ENCODE data around the gene EFCAB6. TPM values are rescaled to one million over a fixed set of nuclear protein-coding genes. Genes with fewer than 3 reads are reported as not detected.

Gene EFCAB6
- total and polyA plus RNA-seq, 12 donors, result 1.6 to 4.8 (median 2.9) TPM

DNA sequence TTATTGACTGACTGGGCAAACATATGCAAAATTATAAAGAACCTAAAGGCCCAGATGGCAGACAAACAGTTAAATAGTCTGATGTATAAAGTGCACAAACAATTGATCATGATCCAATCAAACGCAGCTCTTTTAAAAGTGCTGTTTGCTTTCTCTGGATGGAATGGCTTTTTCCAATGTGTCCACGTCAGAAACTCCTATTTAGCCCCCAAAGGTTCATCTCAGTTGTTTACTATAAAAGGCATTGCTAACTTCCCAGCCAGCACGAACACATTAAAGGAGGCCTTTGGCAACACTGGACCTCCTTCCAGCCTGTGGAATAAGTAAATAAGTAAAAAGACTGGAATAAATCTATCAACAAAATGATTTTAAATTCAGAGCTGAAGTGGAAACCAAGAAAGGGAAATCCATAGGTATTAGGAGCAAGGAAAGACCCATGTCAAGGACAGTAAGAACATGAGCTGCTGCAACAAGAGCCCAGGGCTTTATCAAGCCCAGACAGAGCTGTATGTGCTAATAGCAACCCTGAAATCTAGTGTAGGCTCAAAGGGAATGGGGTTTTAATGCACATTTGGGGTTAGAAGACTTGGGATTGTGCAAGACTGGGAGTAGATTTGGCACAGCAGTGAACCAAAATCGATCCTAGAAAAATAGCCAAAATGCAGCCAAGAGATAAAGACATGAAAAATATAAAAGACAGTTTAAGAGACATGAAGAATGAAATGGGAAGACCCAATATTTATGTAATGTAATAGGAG lies 105.4 kb downstream of the EFCAB6 start:
- Histone ChIP-seq H3K9me3 (replicated peaks in 1 of 3) (peaks cover 0 to 7% (median 0%) of the 10 kb centered on the region in 3 donors), H3K4me3 (no peak overlapping the region), H3K36me3 (replicated peaks in 1 of 2) (no peaks in the 10 kb centered on the region), H3K4me1 (replicated peaks in 1 of 2) (no peaks in the 10 kb centered on the region), H3K27me3 (no peaks in the 10 kb centered on the region), H3K27ac (no peak overlapping the region)
- DNase-seq, result no peak
- TF ChIP-seq, protein P1, sequence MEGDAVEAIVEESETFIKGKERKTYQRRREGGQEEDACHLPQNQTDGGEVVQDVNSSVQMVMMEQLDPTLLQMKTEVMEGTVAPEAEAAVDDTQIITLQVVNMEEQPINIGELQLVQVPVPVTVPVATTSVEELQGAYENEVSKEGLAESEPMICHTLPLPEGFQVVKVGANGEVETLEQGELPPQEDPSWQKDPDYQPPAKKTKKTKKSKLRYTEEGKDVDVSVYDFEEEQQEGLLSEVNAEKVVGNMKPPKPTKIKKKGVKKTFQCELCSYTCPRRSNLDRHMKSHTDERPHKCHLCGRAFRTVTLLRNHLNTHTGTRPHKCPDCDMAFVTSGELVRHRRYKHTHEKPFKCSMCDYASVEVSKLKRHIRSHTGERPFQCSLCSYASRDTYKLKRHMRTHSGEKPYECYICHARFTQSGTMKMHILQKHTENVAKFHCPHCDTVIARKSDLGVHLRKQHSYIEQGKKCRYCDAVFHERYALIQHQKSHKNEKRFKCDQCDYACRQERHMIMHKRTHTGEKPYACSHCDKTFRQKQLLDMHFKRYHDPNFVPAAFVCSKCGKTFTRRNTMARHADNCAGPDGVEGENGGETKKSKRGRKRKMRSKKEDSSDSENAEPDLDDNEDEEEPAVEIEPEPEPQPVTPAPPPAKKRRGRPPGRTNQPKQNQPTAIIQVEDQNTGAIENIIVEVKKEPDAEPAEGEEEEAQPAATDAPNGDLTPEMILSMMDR (IDR thresholded peaks at IDR 0.05), result no peak
- no peak for TF ChIP-seq POLR2A (IDR thresholded peaks at IDR 0.05)
- WGBS, 4 donors, result 73 to 83% (median 80%) methylated on average over 4 of the region's 4 CpGs
- intact Hi-C loops (cut with DNase I), result no loop called here

DNA sequence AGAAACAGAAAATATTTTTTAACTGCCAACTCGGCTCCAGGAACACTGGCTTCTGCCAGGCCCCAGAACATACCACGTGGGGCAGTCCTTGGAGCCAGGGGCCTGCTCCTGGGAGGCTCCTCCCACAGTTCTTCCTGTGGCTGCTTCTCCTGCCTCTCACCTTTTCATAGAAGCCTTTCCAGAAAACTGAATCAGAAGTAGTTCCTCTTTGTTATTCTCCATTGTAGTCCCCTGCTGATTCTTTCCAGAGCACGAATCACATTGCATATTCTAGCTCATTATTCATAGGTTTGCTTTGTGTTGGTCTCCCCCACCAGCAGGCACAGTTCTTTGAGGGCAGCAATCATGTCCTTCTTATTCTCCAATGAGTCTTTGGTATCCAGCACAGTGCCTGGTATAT lies 106.0 kb downstream of the EFCAB6 start:
- intact Hi-C loops (cut with DNase I), result no loop called here
- H3K27me3 ChIP-seq, result no peaks in the 10 kb centered on the region
- WGBS, 4 donors, result 68 to 74% (median 70%) methylated on average over 3 of the region's 3 CpGs
- H3K4me3 ChIP-seq, result no peak overlapping the region
- H3K9me3 ChIP-seq (replicated peaks in 1 of 3), result peaks cover 0 to 7% (median 0%) of the 10 kb centered on the region in 3 donors
- TF ChIP-seq, protein P1 (IDR thresholded peaks at IDR 0.05), result no peak
- TF ChIP-seq POLR2A (IDR thresholded peaks at IDR 0.05), result no peak
- H3K36me3 ChIP-seq (replicated peaks in 1 of 2), result no peaks in the 10 kb centered on the region
- H3K27ac ChIP-seq, result no peak overlapping the region
- H3K4me1 ChIP-seq (replicated peaks in 1 of 2), result no peaks in the 10 kb centered on the region
- no peak for DNase-seq

DNA sequence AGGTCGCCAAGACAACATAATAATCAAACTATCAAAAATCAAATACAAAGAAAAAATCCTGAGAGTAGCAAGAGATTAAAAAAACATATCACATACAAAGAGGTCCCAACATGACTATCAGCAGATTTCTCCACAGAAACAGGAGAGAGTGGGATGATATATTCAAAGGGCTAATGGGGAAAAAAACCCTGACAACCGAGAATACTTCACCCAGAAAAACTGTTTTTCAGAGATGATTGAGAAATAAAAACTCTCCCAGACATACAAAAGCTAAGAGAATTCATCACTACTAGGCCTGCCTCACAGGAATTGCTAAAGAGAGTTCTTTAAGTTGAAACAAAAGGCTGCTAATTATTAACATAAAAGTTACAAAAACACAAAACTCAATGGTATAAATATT lies 108.1 kb downstream of the EFCAB6 start:
- intact Hi-C loops (cut with DNase I), result no loop called here
- Histone ChIP-seq H3K27me3 (no peaks in the 10 kb centered on the region), H3K36me3 (replicated peaks in 1 of 2) (no peaks in the 10 kb centered on the region), H3K9me3 (replicated peaks in 1 of 3) (peaks cover 0 to 7% (median 0%) of the 10 kb centered on the region in 3 donors), H3K27ac (no peak overlapping the region), H3K4me1 (replicated peaks in 1 of 2) (no peaks in the 10 kb centered on the region), H3K4me3 (no peak overlapping the region)
- no peak for TF ChIP-seq POLR2A (IDR thresholded peaks at IDR 0.05)
- TF ChIP-seq, protein P1 (IDR thresholded peaks at IDR 0.05), result no peak
- 84 to 94% (median 90%) methylated on average over 2 of the region's 2 CpGs for WGBS, 4 donors
- DNase-seq, result no peak

DNA sequence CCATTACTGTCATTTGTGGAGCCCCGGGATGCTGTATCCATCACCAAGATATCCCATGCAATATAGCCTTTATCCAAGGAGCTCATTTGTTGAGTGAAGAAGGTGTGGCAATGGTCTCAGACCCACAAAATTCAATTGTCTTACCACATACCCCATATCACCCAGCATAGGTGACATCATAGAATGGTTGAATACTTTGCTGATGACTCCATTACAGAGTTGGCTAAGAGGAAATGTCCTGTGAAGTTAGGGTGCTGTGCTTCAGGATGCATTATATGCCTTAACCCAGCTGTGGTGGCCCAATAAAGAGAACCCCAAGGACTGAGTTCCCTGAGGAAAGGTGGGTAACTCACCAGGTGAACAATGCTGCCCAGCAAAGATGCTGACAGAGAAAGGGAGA lies 113.7 kb downstream of the EFCAB6 start:
- Histone ChIP-seq H3K27me3 (no peaks in the 10 kb centered on the region), H3K27ac (no peak overlapping the region), H3K4me1 (replicated peaks in 1 of 2) (no peaks in the 10 kb centered on the region), H3K36me3 (replicated peaks in 1 of 2) (no peaks in the 10 kb centered on the region), H3K4me3 (no peak overlapping the region), H3K9me3 (replicated peaks in 1 of 3) (no peaks in the 10 kb centered on the region)
- DNase-seq, result no peak
- 88 to 100% (median 97%) methylated on average over 1 of the region's 1 CpG for WGBS, 4 donors
- TF ChIP-seq, protein P1 (IDR thresholded peaks at IDR 0.05), result no peak
- TF ChIP-seq POLR2A (IDR thresholded peaks at IDR 0.05), result no peak
- intact Hi-C loops (cut with DNase I), result no loop called here

Measured in adrenal gland (tissue), 12 donors.